DMS53 (cell line): ENCODE results near the gene CLDN6.

ENCODE experiments used
- DNase-seq: peaks from one replicate; lab custom pipeline; 2025; lab: John Stamatoyannopoulos, UW

The CLDN6 gene

GRCh38 chr16:3013491-3013951 is 4.5 kb downstream of the CLDN6 start:
- DNase-seq, result peak; percentile 26

GRCh38 chr16:3012828-3013420 is 5.1 kb downstream of the CLDN6 start, which contains the start of gene CLDN9:
Gene CLDN9, plus strand, starts transcription at chr16:3012923. Its CDS starts 440 bp downstream, at chr16:3013363.
- DNase-seq, result peak; percentile 81

DNA sequence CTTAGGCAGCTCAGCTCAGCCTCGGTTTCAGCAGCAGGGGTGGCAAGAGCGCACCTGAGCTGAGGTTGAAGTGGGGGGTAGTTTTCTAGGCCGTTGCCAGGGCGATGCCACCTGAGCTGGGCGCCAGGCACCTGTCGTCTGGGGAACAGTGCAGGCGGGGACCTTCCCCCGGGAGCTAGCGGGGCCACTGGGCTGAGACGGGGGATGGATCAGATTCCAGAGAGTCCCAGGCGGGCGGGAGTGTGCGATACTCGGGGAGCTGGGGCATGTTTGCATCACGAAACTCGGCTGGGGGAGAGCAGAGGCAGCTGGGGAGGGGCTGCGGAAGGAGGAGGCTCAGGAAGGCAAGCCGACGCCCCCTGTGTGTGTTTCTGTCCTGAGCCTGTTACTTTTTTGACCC is 5.7 kb downstream of the CLDN6 start:
- DNase-seq, result peak; percentile 80

GRCh38 chr16:3010510-3010909 is 7.5 kb downstream of the CLDN6 start:
- DNase-seq, result no peak

DNA sequence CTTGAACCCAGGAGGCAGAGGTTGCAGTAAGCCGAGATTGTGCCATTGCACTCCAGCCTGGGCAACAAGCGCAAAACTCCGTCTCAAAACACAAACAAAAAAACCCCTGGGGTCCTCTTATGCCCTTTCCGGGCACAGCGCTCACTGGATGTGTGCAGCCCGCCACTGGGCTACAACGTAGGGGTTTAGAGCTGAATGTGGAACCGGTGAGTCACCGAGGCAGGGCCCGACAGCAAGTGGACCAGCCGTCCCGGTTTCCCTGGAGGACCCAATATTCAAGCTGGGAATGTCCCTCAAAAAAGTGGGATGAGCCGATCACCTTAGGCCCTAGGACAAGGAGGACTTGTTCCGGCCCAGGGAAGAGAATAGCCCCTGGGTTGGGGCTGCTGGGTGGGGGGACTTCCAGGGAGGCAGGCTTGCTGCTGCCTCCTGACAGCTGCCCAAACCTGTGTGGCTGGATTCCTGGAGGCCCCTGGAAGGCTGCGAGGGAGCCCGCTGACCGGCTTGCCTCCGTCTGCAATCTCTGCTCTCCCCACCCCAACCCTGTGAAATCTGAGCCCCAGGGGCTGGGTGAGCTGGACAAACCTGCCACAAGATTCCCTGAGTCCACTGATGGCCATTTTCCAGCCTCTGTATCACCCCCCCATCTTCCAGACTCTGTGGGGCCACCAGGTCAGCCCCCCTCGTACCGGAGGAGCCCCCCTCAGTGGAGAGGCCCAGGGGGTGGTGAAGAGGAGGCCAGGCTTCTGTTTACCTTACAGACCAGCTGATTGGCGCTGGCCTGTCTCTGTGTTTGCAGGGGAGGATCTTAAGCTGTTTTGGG is 8.2 kb downstream of the CLDN6 start:
- peak; percentile 69 for DNase-seq

GRCh38 chr16:3008690-3009037 is 9.3 kb downstream of the CLDN6 start:
- DNase-seq, result no peak

GRCh38 chr16:3007957-3008689 is 9.9 kb downstream of the CLDN6 start:
- no peak for DNase-seq

GRCh38 chr16:3007059-3007956 is 10.7 kb downstream of the CLDN6 start:
- DNase-seq, result no peak

- peak; percentile 67 for DNase-seq
Measured at GRCh38 chr16:3004781-3005284, 13.2 kb downstream of the CLDN6 start.

DNA sequence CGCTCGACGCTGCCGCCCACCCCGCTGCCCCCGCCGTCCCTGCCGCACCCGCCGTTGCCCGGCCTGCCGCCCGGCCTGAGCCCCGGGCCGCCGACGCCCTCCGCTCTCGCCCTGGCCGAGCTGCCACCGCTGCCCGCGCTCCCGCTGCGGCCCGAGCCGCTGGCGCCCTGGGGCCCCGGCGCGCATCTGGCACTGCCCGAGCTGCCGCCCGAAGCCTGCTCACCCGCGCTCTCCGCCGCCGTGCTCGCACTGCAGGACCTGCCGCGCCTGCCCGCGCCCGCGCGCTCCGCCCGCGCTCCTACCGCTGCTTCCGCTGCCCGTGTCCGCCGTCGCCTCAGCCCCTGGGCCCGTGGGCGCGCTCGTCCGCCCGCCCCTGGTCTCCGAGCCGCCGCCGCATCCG is 13.7 kb downstream of the CLDN6 start:
- peak; percentile 72 for DNase-seq

GRCh38 chr16:3003582-3004270 is 14.3 kb downstream of the CLDN6 start:
- peak; percentile 98 for DNase-seq

DNA sequence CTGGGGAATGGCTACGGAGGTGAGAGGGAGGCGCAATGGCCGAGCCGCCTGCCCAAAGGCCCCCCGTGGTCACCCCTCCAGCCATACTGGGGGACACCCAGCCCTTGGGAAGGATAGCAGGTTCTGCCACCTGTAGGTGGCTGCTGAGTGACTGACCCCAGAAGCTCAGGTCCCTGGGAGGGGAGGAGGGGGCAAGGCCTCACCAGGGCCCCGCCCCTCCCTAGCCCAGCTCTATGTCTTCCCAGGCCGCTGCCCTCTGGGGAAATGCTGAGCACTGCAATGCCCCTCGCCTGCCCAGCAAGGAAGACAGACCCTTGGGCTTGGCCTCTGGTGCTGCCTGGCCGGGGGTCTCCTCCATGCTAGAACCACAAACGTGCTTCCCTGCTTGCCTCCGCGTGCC is 16.7 kb downstream of the CLDN6 start:
- DNase-seq, result no peak

DNA sequence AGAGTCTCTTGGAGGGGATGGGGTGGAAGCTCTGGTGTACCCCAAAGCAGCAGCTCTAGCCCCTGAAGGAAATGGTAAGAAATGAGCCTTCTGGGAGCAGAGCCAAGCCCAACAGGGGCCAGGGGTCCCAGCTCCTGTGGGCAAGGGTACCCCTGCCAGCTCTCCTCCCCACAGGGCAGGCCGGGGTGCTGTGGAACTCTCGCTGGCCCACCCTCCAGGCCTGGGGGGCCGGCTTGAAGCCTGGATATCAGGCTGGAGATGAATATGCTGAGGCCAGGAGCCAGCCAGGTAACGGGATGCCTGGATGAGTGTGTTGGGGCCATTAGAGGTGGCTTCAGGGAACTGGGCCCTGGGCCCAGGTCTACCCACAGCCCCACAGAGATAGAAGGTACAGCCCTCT is 17.4 kb downstream of the CLDN6 start:
- no peak for DNase-seq

DNA sequence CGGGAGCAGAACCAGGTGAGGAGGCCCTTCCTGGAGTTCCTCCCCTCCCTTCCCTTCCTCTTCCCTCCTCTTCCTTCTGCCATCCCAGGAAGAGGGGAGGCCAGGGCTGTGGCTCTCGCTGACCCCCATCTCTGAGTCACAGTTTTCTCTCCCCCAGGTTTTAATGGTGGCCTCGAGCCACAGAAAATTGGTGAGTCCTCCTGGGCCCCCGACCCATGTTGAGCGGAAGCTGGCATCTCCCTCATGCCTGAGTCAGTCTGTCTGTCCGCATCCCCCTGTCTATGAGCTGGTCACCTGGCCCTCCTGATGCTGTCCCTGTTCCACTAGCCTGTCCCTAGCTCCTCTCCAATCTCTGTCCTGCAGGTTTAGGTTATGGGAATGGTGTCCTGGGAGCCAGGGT is 18.1 kb downstream of the CLDN6 start:
- no peak for DNase-seq

DNA sequence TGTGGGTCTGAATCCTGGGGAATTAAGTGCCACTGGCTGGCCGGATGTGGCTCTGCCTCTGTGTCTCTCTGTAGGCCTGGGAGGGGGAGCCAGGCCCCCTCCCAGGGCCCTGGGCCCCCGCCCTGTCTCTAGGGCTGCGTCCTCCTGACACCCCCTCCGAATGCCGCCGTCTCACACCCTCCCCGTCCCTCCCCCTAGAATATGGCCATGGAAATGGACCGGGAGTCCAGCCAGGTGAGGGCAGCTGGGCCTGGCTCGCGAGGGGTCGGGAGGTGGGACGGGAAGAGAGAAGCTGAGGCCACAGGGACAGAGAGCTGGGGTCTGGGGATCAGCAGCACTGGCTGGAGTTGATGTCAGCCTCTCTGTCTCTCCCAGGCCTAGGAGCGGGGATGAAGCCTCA is 21.7 kb downstream of the CLDN6 start:
- no peak for DNase-seq

DNA sequence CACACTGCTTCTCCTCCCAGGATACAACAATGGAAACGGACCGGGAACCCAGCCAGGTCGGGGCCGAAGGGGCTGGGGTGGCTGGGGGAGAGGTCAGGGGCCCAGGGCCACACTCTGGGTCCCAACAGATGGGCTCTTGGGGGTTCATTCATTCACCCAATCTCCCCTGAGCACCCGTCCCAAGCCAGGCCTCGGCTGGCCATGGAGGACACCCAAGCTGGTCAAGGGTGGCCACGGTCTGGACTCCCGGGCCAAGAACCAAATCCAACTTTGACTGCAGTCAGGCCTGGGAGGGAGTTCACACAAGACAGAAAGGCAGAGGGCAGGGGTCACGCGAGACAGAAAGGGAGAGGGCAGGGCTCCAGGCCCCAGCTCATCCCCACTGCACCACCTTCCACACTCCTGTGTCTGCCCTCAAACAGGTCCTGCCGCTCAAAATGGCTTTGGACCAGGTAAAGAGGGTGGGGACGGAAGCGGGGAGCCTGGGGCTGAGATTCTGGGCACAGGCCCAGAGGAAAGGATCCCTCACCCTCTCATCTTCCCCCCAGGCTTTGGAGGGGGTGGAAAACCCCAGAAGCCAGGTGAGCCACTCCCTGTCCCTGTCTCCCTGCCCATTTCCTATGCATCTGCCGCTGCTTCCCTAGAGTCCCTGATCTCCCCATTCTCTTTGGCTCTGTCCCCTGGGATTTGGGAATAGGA is 25.5 kb downstream of the CLDN6 start:
- no peak for DNase-seq

- DNase-seq, result no peak
Measured at GRCh38 chr16:2991566-2992261, 26.3 kb downstream of the CLDN6 start.

- peak; percentile 15 for DNase-seq
Measured at GRCh38 chr16:2990891-2991290, 27.1 kb downstream of the CLDN6 start.

- no peak for DNase-seq
Measured at GRCh38 chr16:2988590-2989099, 29.3 kb downstream of the CLDN6 start.

- DNase-seq, result no peak
Measured at GRCh38 chr16:2987833-2988232, 30.1 kb downstream of the CLDN6 start.
